ENCODE results near the gene PBRM1.

DNA sequence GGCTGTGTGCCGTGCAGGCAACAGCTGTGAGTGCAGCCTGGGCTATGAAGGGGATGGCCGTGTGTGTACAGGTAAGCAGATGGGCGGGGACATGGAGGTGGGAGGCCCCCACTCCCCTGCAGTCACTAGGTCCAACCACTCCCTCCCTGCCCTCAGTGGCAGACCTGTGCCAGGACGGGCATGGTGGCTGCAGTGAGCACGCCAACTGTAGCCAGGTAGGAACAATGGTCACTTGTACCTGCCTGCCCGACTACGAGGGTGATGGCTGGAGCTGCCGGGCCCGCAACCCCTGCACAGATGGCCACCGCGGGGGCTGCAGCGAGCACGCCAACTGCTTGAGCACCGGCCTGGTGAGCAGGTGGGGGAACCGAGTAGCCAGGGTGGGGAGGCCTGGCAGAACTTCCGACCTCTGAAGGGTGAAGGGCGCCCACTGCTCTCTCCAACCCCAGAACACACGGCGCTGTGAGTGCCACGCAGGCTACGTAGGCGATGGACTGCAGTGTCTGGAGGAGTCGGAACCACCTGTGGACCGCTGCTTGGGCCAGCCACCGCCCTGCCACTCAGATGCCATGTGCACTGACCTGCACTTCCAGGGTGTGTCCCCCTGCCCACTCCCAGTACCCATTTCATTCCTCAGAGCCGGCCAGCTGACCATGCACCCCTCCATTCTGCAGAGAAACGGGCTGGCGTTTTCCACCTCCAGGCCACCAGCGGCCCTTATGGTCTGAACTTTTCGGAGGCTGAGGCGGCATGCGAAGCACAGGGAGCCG lies 163.6 kb downstream of the PBRM1 start:
- TF ChIP-seq POLR2A (IDR thresholded peaks at IDR 0.05; ENCODE audit: borderline replicate concordance, extremely low read depth, insufficient read depth, insufficient read length) (no peak), EGR1 (IDR thresholded peaks at IDR 0.05; ENCODE audit: low read depth) (no peak), CTCF (IDR thresholded peaks at IDR 0.05 in 2 of 3, conservative IDR thresholded peaks at IDR 0.05 in 1 of 3; ENCODE audit: borderline replicate concordance in 1 of 3, insufficient read depth in 1 of 3, low read depth in 2 of 3, low read length in 2 of 3) (no peak), EZH2 (IDR thresholded peaks at IDR 0.05) (no peak), CBX3 (IDR thresholded peaks at IDR 0.05; ENCODE audit: low read depth) (no peak), SIN3A (IDR thresholded peaks at IDR 0.05; ENCODE audit: low read depth) (no peak), EZH2phosphoT487 (IDR thresholded peaks at IDR 0.05; ENCODE audit: borderline replicate concordance) (no peak)

All from HCT116 (cell line).